H9 (cell line): ENCODE results near the gene CDC42EP3. TPM values are rescaled to one million over a fixed set of nuclear protein-coding genes. Genes with fewer than 3 reads are reported as not detected.

Experiments
- DNase-seq: peaks from one replicate; pipeline ENCODE4 v3.0.0-alpha.2; 2017
- H2AFZ ChIP-seq: one replicate; pipeline ENCODE4 v1.6.1; 2013; ENCODE audit warnings: mild to moderate bottlenecking, low read length, control low read depth, moderate library complexity
- H2AK5ac ChIP-seq: 2 replicates; pipeline ENCODE4 v1.6.1; 2013; ENCODE audit warnings: low read length, control low read depth, mixed read lengths; ENCODE audit not compliant: insufficient read length
- H2BK120ac ChIP-seq: one replicate; pipeline ENCODE4 v1.6.1; 2013; ENCODE audit warnings: low read depth, mild to moderate bottlenecking, low read length, control low read depth, inconsistent platforms; ENCODE audit not compliant: poor library complexity, severe bottlenecking
- H2BK12ac ChIP-seq: 2 replicates; pipeline ENCODE4 v1.6.1; 2013; ENCODE audit warnings: low read length, control low read depth, mixed read lengths, low read depth; ENCODE audit not compliant: insufficient read length
- H2BK15ac ChIP-seq: 2 replicates; pipeline ENCODE4 v1.6.1; 2013; ENCODE audit warnings: low read depth, low read length, control low read depth
- H2BK20ac ChIP-seq: one replicate; pipeline ENCODE4 v1.6.1; 2013; ENCODE audit warnings: low read depth, mild to moderate bottlenecking, low read length, control low read depth, inconsistent platforms; ENCODE audit not compliant: poor library complexity, severe bottlenecking
- H2BK5ac ChIP-seq: 2 replicates; pipeline ENCODE4 v1.6.1; 2013; ENCODE audit warnings: low read length, control low read depth, mixed read lengths; ENCODE audit not compliant: insufficient read length
- H3K14ac ChIP-seq: 2 replicates; pipeline ENCODE4 v1.6.1; 2013; ENCODE audit warnings: low read length, control low read depth; ENCODE audit not compliant: insufficient read depth
- H3K18ac ChIP-seq: 2 replicates; pipeline ENCODE4 v1.6.1; 2013; ENCODE audit warnings: low read depth, mild to moderate bottlenecking, mixed read lengths, low read length, control low read depth; ENCODE audit not compliant: insufficient read length
- H3K23ac ChIP-seq: 2 replicates; pipeline ENCODE4 v1.6.1; 2013; ENCODE audit warnings: low read length, control low read depth, mixed read lengths, low read depth; ENCODE audit not compliant: insufficient read length
- H3K23me2 ChIP-seq: 2 replicates; pipeline ENCODE4 v1.6.1; 2013; ENCODE audit warnings: low read depth, mild to moderate bottlenecking, mixed read lengths, low read length, control low read depth; ENCODE audit not compliant: insufficient read length, poor library complexity, severe bottlenecking
- H3K27ac ChIP-seq: 2 replicates; pipeline ENCODE4 v1.5.1; 2013; ENCODE audit warnings: low read length, control low read depth, mixed read lengths, low read depth; ENCODE audit not compliant: insufficient read length
- H3K27me3 ChIP-seq: 2 replicates; pipeline ENCODE4 v1.6.1; 2013; ENCODE audit warnings: low read length, control low read depth, inconsistent platforms; ENCODE audit not compliant: insufficient read depth
- H3K4ac ChIP-seq: 2 replicates; pipeline ENCODE4 v1.6.1; 2013; ENCODE audit warnings: low read depth, mild to moderate bottlenecking, control low read depth, inconsistent platforms, low read length, moderate library complexity
- H3K4me1 ChIP-seq: 2 replicates; pipeline ENCODE4 v1.6.1; 2013; ENCODE audit warnings: low read length, control low read depth, inconsistent platforms; ENCODE audit not compliant: insufficient read depth
- H3K4me2 ChIP-seq: 2 replicates; pipeline ENCODE4 v1.6.1; 2013; ENCODE audit warnings: low read length, control low read depth, mixed read lengths; ENCODE audit not compliant: insufficient read length, insufficient read depth
- H3K56ac ChIP-seq: 2 replicates; pipeline ENCODE4 v1.6.1; 2013; ENCODE audit warnings: low read depth, mild to moderate bottlenecking, mixed read lengths, low read length, control low read depth; ENCODE audit not compliant: insufficient read length
- H3K79me1 ChIP-seq: 2 replicates; pipeline ENCODE4 v1.6.1; 2013; ENCODE audit warnings: low read depth, mild to moderate bottlenecking, moderate library complexity, low read length, control low read depth, inconsistent platforms; ENCODE audit not compliant: insufficient read depth, poor library complexity, severe bottlenecking
- H3K79me2 ChIP-seq: 2 replicates; pipeline ENCODE4 v1.6.1; 2013; ENCODE audit warnings: low read length, control low read depth, inconsistent platforms; ENCODE audit not compliant: insufficient read depth
- H3K9ac ChIP-seq: 2 replicates; pipeline ENCODE4 v1.6.1; 2013; ENCODE audit warnings: low read length, control low read depth, mixed read lengths; ENCODE audit not compliant: insufficient read length; ENCODE audit errors: extremely low read depth
- H3K9me3 ChIP-seq: one replicate; pipeline ENCODE4 v1.6.1; 2013; ENCODE audit warnings: low read depth, low read length, inconsistent platforms; ENCODE audit not compliant: control insufficient read depth
- H3T11ph ChIP-seq: one replicate; pipeline ENCODE4 v1.6.1; 2013; ENCODE audit warnings: mild to moderate bottlenecking, low read length, control low read depth, inconsistent platforms
- H4K20me1 ChIP-seq: one replicate; pipeline ENCODE4 v1.6.1; 2013; ENCODE audit not compliant: control insufficient read depth, insufficient read length, insufficient read depth
- H4K5ac ChIP-seq: 2 replicates; pipeline ENCODE4 v1.6.1; 2013; ENCODE audit warnings: low read depth, mild to moderate bottlenecking, mixed read lengths, low read length, control low read depth; ENCODE audit not compliant: insufficient read length
- H4K8ac ChIP-seq: replicated peaks from 2 replicates; pipeline ENCODE4 v1.6.1; 2013; ENCODE audit warnings: low read length, control low read depth, mixed read lengths, low read depth; ENCODE audit not compliant: insufficient read length
- H4K91ac ChIP-seq: 2 replicates; pipeline ENCODE4 v1.6.1; 2013; ENCODE audit warnings: low read depth, mild to moderate bottlenecking, moderate library complexity, mixed read lengths, low read length, control low read depth; ENCODE audit not compliant: insufficient read length
- H3K27ac Mint-ChIP-seq, 3 experiments: 2 replicates in 2 of 3; 3 replicates in 1 of 3; pipeline ENCODE4 v1.8.0; 2020 to 2021; ENCODE audit warnings: mixed read lengths in 3 of 3, mild to moderate bottlenecking in 1 of 3, moderate library complexity in 1 of 3
- H3K27me3 Mint-ChIP-seq: 2 replicates; pipeline ENCODE4 v1.8.0; 2021; ENCODE audit warnings: low read depth, mild to moderate bottlenecking, moderate library complexity, mixed read lengths
- H3K36me3 Mint-ChIP-seq, 3 experiments: 2 replicates in 2 of 3; 3 replicates in 1 of 3; pipeline ENCODE4 v1.8.0; 2020 to 2021; ENCODE audit warnings: low read depth in 3 of 3, mixed read lengths in 3 of 3; ENCODE audit not compliant: insufficient read depth in 1 of 3
- H3K4me1 Mint-ChIP-seq, 2 experiments: 2 replicates each; pipeline ENCODE4 v1.8.0; 2020; ENCODE audit warnings: mixed read lengths in 2 of 2
- H3K4me3 Mint-ChIP-seq, 2 experiments: 2 replicates in 1 of 2; 3 replicates in 1 of 2; pipeline ENCODE4 v1.8.0; 2020 to 2021; ENCODE audit warnings: mild to moderate bottlenecking in 2 of 2, mixed read lengths in 2 of 2, moderate library complexity in 1 of 2
- H3K9me3 Mint-ChIP-seq, 2 experiments: 2 replicates in 1 of 2; 3 replicates in 1 of 2; pipeline ENCODE4 v1.8.0; 2020; ENCODE audit warnings: mild to moderate bottlenecking in 2 of 2, mixed read lengths in 2 of 2, moderate library complexity in 1 of 2
- CTCF ChIP-seq: fragments of 200-600 bp; sonication (generic); conservative IDR thresholded peaks from 3 replicates; pipeline ENCODE4 v1.8.0; 2021; ENCODE audit warnings: antibody characterized with exemption, mild to moderate bottlenecking
- total RNA-seq: library from RNA; stranded (reverse); gene quantifications from 2 replicates; pipeline ENCODE4 v1.2.1, GENCODE V29; 2021

The CDC42EP3 gene
- total RNA-seq, 1 experiment from 2014 or later = 61.5 TPM

DNA sequence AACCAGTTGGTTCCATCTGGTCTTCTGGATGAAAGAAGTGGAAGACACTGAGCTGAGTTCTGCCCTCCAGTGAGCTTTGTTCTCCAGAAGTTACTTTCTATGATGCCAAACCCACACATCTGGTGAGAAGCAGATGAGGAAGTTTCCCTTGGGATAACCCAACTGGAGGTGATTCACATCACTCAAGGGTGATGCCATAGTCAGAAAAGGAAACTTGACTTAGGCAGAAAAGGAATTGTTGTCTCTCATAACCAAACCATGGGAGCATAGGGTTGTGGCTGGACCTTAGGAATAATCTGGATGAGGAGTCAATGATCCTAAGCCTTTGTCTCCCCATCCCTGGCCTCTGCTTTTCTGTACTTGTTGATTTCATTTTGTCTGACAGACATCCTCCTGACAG, 43.7 kb downstream of the CDC42EP3 start:
- no peak overlapping the region for H3K27ac Mint-ChIP-seq
- H3K4me1 Mint-ChIP-seq = 0 out of 4 replicates have a peak, but pooled peaks cover 2 to 3% of the 10 kb centered on the region in 2 experiments
- no peaks in the 10 kb centered on the region; a peak in 1 of 7 replicates for H3K36me3 Mint-ChIP-seq
- no peak overlapping the region for H3K18ac ChIP-seq
- no peak overlapping the region for H3K27ac ChIP-seq
- peaks cover 2% of the 10 kb centered on the region; the same call in 1 of the 2 replicates for H3K27me3 Mint-ChIP-seq
- H2AK5ac ChIP-seq = no peak overlapping the region
- no peak overlapping the region for H3K4me2 ChIP-seq
- no peaks in the 10 kb centered on the region for H3K79me2 ChIP-seq
- no peaks in the 10 kb centered on the region for H4K20me1 ChIP-seq
- H2AFZ ChIP-seq = no peak overlapping the region
- no peak overlapping the region for H3K4me3 Mint-ChIP-seq
- no peak overlapping the region for H3K9ac ChIP-seq
- no peaks in the 10 kb centered on the region for H3K9me3 ChIP-seq
- H2BK5ac ChIP-seq = no peak overlapping the region
- H3K14ac ChIP-seq = no peak overlapping the region
- no peak overlapping the region for H2BK15ac ChIP-seq
- H2BK12ac ChIP-seq = no peak overlapping the region
- H2BK120ac ChIP-seq = no peak overlapping the region
- no peak for TF ChIP-seq CTCF
- no peak overlapping the region for H3K23ac ChIP-seq
- H4K91ac ChIP-seq = no peak overlapping the region
- H3K27me3 ChIP-seq = no peaks in the 10 kb centered on the region
- no peak overlapping the region for H2BK20ac ChIP-seq
- no peaks in the 10 kb centered on the region for H3K4me1 ChIP-seq
- H3K79me1 ChIP-seq = no peaks in the 10 kb centered on the region
- H3K9me3 Mint-ChIP-seq = no peaks in the 10 kb centered on the region
- H3K23me2 ChIP-seq = no peaks in the 10 kb centered on the region
- H4K5ac ChIP-seq = no peak overlapping the region
- H4K8ac ChIP-seq = no peak overlapping the region
- no peak overlapping the region for H3K4ac ChIP-seq
- no peak overlapping the region for H3T11ph ChIP-seq
- DNase-seq = no peak
- H3K56ac ChIP-seq = no peak overlapping the region
